HEK293 (cell line): Measurements from ENCODE around the gene CDCA5.

ENCODE experiments used
- CTCF ChIA-PET: fragments of 350-600 bp; formaldehyde crosslinking; extraction: SDS; loops from one replicate; lab custom pipeline; 2021; ENCODE audit warnings: antibody characterized with exemption; lab: Yijun Ruan, JAX
- POLR2A ChIA-PET: fragments of 300-600 bp; formaldehyde crosslinking; extraction: SDS; loops from one replicate; lab custom pipeline; 2020; ENCODE audit warnings: antibody characterized with exemption, inconsistent platforms; lab: Yijun Ruan, JAX
- H3K27ac ChIP-seq: fragments of 200-500 bp; sonication (Bioruptor generic); 2 replicates; pipeline ENCODE4 v1.5.1; 2014; ENCODE audit warnings: low read depth, low read length, control low read depth, inconsistent platforms; ENCODE audit errors: extremely low read depth
- H3K36me3 ChIP-seq, 2 experiments: fragments of 200-500 bp in 1 of 2; sonication (Bioruptor generic) in 1 of 2; 1 replicate in 1 of 2; 2 replicates in 1 of 2; pipeline ENCODE4 v1.5.1; 2014 to 2017; ENCODE audit warnings: inconsistent platforms in 2 of 2, low read length in 2 of 2; ENCODE audit not compliant: control insufficient read depth in 2 of 2, insufficient read depth in 1 of 2
- H3K4me1 ChIP-seq: fragments of 200-500 bp; sonication (Bioruptor generic); 2 replicates; pipeline ENCODE4 v1.5.1; 2014; ENCODE audit warnings: mild to moderate bottlenecking, low read length, inconsistent platforms; ENCODE audit not compliant: control insufficient read depth, insufficient read depth
- H3K4me3 ChIP-seq: 2 replicates; pipeline ENCODE4 v1.5.1; 2011; ENCODE audit warnings: low read depth, mild to moderate bottlenecking, control low read depth, low read length, moderate library complexity
- H3K9me3 ChIP-seq: fragments of 200-500 bp; sonication (Bioruptor generic); 2 replicates; pipeline ENCODE4 v1.5.1; 2014; ENCODE audit warnings: low read depth, low read length, inconsistent platforms; ENCODE audit not compliant: control insufficient read depth, insufficient read depth
- BCL11B ChIP-seq: fragments of 450-650 bp; formaldehyde crosslinking; IDR thresholded peaks from 2 replicates; pipeline ENCODE4 v1.5.1; 2016; ENCODE audit warnings: low read depth, missing biosample characterization, missing genetic modification characterization
- CTCF ChIP-seq: fragments of 450-650 bp; formaldehyde crosslinking; IDR thresholded peaks from 2 replicates; pipeline ENCODE4 v1.5.1; 2016; ENCODE audit warnings: missing biosample characterization, missing genetic modification characterization
- HOXD13 ChIP-seq: sonication (generic); formaldehyde crosslinking; IDR thresholded peaks from 2 replicates; pipeline ENCODE4 v1.8.0; 2022; ENCODE audit warnings: missing genetic modification reagents, borderline replicate concordance
- KLF7 ChIP-seq: fragments of 450-650 bp; formaldehyde crosslinking; IDR thresholded peaks from 2 replicates; pipeline ENCODE4 v1.5.1; 2016; ENCODE audit warnings: missing biosample characterization, missing genetic modification characterization, borderline replicate concordance
- ZBTB17 ChIP-seq: fragments of 450-650 bp; formaldehyde crosslinking; IDR thresholded peaks from 2 replicates; pipeline ENCODE4 v1.5.1; 2016; ENCODE audit warnings: missing biosample characterization, missing genetic modification characterization
- ZBTB21 ChIP-seq: fragments of 450-650 bp; formaldehyde crosslinking; IDR thresholded peaks from 2 replicates; pipeline ENCODE4 v1.5.1; 2017; ENCODE audit warnings: missing biosample characterization, missing genetic modification characterization
- ZNF23 ChIP-seq: fragments of 450-650 bp; formaldehyde crosslinking; IDR thresholded peaks from 2 replicates; pipeline ENCODE4 v1.5.1; 2016; ENCODE audit warnings: missing biosample characterization, missing genetic modification characterization, borderline replicate concordance
- ZNF335 ChIP-seq: fragments of 450-650 bp; formaldehyde crosslinking; conservative IDR thresholded peaks from 2 replicates; pipeline ENCODE4 v1.5.1; 2016; ENCODE audit warnings: missing biosample characterization, missing genetic modification characterization
- ZNF530 ChIP-seq: fragments of 450-650 bp; formaldehyde crosslinking; IDR thresholded peaks from 2 replicates; pipeline ENCODE4 v1.5.1; 2016; ENCODE audit warnings: low read depth, missing biosample characterization, missing genetic modification characterization
- ZNF600 ChIP-seq: fragments of 450-650 bp; formaldehyde crosslinking; IDR thresholded peaks from 2 replicates; pipeline ENCODE4 v1.5.1; 2016; ENCODE audit warnings: missing biosample characterization, missing genetic modification characterization
- ZNF658 ChIP-seq: fragments of 450-650 bp; formaldehyde crosslinking; IDR thresholded peaks from 2 replicates; pipeline ENCODE4; 2016; ENCODE audit warnings: missing biosample characterization, missing genetic modification characterization
- ZNF76 ChIP-seq: fragments of 450-650 bp; formaldehyde crosslinking; IDR thresholded peaks from 2 replicates; pipeline ENCODE4; 2016; ENCODE audit warnings: low read depth, missing biosample characterization, missing genetic modification characterization, borderline replicate concordance
- TF ChIP-seq, protein P1 (sequence below): fragments of 450-650 bp; formaldehyde crosslinking; IDR thresholded peaks from 2 replicates; pipeline ENCODE4 v1.5.1; 2016; ENCODE audit warnings: missing biosample characterization, missing genetic modification characterization, borderline replicate concordance
- TF ChIP-seq, protein P2 (sequence below): fragments of 450-650 bp; formaldehyde crosslinking; IDR thresholded peaks from 2 replicates; pipeline ENCODE4 v1.5.1; 2016; ENCODE audit warnings: missing biosample characterization, missing genetic modification characterization, borderline replicate concordance

Gene CDCA5

GRCh38 chr11:65078151-65078550 lies 5.7 kb downstream of the CDCA5 start:
- Histone ChIP-seq H3K36me3 (peaks cover 5 to 71% of the 10 kb centered on the region in 2 experiments; a peak in 2 of 3 replicates), H3K4me3 (no peak overlapping the region), H3K27ac (no peak overlapping the region), H3K9me3 (no peaks in the 10 kb centered on the region), H3K4me1 (peaks cover 3% of the 10 kb centered on the region; the same call in 1 of the 2 replicates)
- ChIA-PET CTCF (interaction anchor here (0.6 to 1.5 kb wide), 9 partner anchors 8 to 225 kb away, joined by 3 to 6 read pairs (median 4); partner anchors contain the start of genes NAALADL1 and SAC3D1), POLR2A (interaction anchor here (0.6 kb wide), 1 partner anchor 27 kb away, joined by 6 read pairs; no protein-coding TSS in a partner anchor)
- TF ChIP-seq CTCF (tag by site-specific recombination) (peak; percentile 36), ZBTB21 (no peak), ZNF76 (tag by site-specific recombination) (no peak), HOXD13 (no peak)

GRCh38 chr11:65077451-65077850 lies 6.4 kb downstream of the CDCA5 start:
- Histone ChIP-seq H3K4me1 (no peaks in the 10 kb centered on the region), H3K4me3 (no peak overlapping the region), H3K36me3 (peaks cover 5 to 66% of the 10 kb centered on the region in 2 experiments; a peak in 2 of 3 replicates), H3K27ac (no peak overlapping the region), H3K9me3 (no peaks in the 10 kb centered on the region)
- ChIA-PET CTCF (interaction anchor here (0.5 to 2.2 kb wide), 11 partner anchors 7 to 659 kb away, joined by 3 to 8 read pairs (median 3); partner anchors contain the start of gene SAC3D1), POLR2A (interaction anchor here (0.7 kb wide), 1 partner anchor 13 kb away, joined by 3 read pairs; no protein-coding TSS in a partner anchor)
- TF ChIP-seq, protein P1, sequence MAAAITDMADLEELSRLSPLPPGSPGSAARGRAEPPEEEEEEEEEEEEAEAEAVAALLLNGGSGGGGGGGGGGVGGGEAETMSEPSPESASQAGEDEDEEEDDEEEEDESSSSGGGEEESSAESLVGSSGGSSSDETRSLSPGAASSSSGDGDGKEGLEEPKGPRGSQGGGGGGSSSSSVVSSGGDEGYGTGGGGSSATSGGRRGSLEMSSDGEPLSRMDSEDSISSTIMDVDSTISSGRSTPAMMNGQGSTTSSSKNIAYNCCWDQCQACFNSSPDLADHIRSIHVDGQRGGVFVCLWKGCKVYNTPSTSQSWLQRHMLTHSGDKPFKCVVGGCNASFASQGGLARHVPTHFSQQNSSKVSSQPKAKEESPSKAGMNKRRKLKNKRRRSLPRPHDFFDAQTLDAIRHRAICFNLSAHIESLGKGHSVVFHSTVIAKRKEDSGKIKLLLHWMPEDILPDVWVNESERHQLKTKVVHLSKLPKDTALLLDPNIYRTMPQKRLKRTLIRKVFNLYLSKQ (tag by site-specific recombination), result no peak
- TF ChIP-seq ZBTB17 (tag by site-specific recombination), result 0 out of 2 replicates have a peak, but pooled peaks have one; percentile 40

DNA sequence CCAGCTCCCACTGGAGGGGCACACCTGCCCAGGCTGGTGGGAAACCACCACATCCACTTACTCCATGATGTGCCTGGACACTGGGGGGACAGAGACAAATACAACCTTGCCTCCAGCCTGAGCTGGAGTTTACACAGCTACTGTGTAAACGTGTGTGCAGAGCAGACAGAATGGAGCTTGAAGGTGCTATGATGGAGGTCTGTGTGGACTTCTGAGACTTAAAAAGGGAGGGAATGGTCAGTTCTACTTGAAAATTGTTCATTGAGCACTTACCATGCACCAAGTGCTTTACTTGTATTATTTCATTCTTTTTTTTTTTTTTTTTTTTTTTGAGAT lies 11.2 kb downstream of the CDCA5 start:
- CTCF ChIA-PET, result interaction anchor here (0.6 to 0.8 kb wide), 2 partner anchors 15 to 31 kb away, joined by 3 to 5 read pairs; no protein-coding TSS in a partner anchor
- Histone ChIP-seq H3K36me3 (peaks cover 0 to 20% of the 10 kb centered on the region in 2 experiments; a peak in 2 of 3 replicates), H3K4me1 (no peaks in the 10 kb centered on the region), H3K4me3 (no peak overlapping the region), H3K27ac (no peak overlapping the region), H3K9me3 (no peaks in the 10 kb centered on the region)
- TF ChIP-seq ZNF600 (tag by site-specific recombination) (peak; percentile 31; the same call in 1 of the 2 replicates), ZNF530 (tag by site-specific recombination) (no peak)
- TF ChIP-seq, all 188 proteins: peak for 1
- POLR2A ChIA-PET, result interaction anchor here (0.8 to 1.3 kb wide), 3 partner anchors 10 to 23 kb away, joined by 4 to 5 read pairs (median 4); no protein-coding TSS in a partner anchor

DNA sequence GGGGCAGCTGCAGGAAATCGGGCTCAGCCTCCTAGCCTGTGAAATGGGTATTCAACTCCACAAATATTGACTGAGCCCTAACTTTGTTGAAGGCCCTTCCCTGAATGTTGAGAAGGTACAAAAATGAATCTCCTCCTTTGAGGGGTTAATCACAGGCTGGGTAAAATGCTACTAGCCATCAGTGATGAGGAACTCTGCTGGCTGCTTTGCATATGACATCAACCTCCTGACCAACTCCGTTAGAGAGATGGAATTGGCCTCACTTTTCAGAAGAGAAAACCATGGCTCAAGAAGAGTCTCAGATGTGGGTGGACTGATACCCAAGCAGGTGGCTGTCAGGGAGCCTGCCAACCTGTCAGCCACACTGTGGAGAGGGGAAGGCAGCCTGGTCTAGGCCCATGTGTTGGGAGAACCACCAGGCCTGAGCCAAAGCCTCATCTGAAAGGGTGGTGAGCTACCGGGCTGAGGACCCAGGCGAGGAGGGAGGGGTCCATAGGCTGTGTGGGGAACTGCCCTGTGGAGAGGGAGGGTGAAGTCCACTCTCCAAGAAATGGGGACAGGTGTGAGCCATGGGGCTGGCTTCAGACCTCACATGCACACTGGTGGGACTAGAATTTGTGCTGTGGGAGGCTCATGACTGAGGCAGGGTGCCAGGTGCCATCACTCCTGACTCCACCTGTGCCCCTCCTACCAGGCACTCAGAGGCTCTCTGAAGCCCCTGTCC lies 11.8 kb downstream of the CDCA5 start:
- Histone ChIP-seq H3K27ac (no peak overlapping the region), H3K9me3 (no peaks in the 10 kb centered on the region), H3K4me1 (no peaks in the 10 kb centered on the region), H3K36me3 (peaks cover 0 to 15% of the 10 kb centered on the region in 2 experiments; a peak in 2 of 3 replicates), H3K4me3 (no peak overlapping the region)
- ChIA-PET POLR2A (interaction anchor here (0.8 to 1.3 kb wide), 3 partner anchors 11 to 22 kb away, joined by 4 to 5 read pairs (median 4); no protein-coding TSS in a partner anchor), CTCF (interaction anchor here (0.6 to 0.8 kb wide), 2 partner anchors 15 to 30 kb away, joined by 3 to 5 read pairs; no protein-coding TSS in a partner anchor)
- TF ChIP-seq BCL11B (tag by site-specific recombination), result no peak
- no peak for TF ChIP-seq KLF7 (tag by site-specific recombination)
- TF ChIP-seq ZNF23, result no peak
- no peak for TF ChIP-seq ZNF335
- TF ChIP-seq ZBTB17 (tag by site-specific recombination), result no peak
- TF ChIP-seq ZNF658 (tag by site-specific recombination), result no peak
- TF ChIP-seq, protein P2, sequence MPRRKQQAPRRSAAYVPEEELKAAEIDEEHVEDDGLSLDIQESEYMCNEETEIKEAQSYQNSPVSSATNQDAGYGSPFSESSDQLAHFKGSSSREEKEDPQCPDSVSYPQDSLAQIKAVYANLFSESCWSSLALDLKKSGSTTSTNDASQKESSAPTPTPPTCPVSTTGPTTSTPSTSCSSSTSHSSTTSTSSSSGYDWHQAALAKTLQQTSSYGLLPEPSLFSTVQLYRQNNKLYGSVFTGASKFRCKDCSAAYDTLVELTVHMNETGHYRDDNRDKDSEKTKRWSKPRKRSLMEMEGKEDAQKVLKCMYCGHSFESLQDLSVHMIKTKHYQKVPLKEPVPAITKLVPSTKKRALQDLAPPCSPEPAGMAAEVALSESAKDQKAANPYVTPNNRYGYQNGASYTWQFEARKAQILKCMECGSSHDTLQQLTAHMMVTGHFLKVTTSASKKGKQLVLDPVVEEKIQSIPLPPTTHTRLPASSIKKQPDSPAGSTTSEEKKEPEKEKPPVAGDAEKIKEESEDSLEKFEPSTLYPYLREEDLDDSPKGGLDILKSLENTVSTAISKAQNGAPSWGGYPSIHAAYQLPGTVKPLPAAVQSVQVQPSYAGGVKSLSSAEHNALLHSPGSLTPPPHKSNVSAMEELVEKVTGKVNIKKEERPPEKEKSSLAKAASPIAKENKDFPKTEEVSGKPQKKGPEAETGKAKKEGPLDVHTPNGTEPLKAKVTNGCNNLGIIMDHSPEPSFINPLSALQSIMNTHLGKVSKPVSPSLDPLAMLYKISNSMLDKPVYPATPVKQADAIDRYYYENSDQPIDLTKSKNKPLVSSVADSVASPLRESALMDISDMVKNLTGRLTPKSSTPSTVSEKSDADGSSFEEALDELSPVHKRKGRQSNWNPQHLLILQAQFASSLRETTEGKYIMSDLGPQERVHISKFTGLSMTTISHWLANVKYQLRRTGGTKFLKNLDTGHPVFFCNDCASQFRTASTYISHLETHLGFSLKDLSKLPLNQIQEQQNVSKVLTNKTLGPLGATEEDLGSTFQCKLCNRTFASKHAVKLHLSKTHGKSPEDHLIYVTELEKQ (tag by site-specific recombination), result no peak
